Colonic mucosa (tissue), 4 donors: ENCODE measurements around the gene GLB1L3. TPM values are rescaled to one million over a fixed set of nuclear protein-coding genes. Genes with fewer than 3 reads are reported as not detected.

ENCODE experiments used
- DNase-seq: peaks from one replicate; pipeline ENCODE4 v3.0.0-alpha.2; 2020
- H3K27ac ChIP-seq: fragments of 200-600 bp; one replicate; pipeline ENCODE4 v1.8.0; 2021
- H3K27me3 ChIP-seq: fragments of 200-600 bp; one replicate; pipeline ENCODE4 v1.8.0; 2021
- H3K36me3 ChIP-seq: fragments of 200-600 bp; one replicate; pipeline ENCODE4 v1.8.0; 2021
- H3K4me1 ChIP-seq: fragments of 200-600 bp; one replicate; pipeline ENCODE4 v1.8.0; 2021; ENCODE audit warnings: mild to moderate bottlenecking
- H3K4me3 ChIP-seq: fragments of 200-600 bp; one replicate; pipeline ENCODE4 v1.8.0; 2021
- H3K9ac ChIP-seq, 2 donors: one replicate each; pipeline ENCODE4 v1.7.0; 2013; ENCODE audit warnings: control low read depth in 2 of 2, low read depth in 2 of 2, low read length in 2 of 2
- H3K9me3 ChIP-seq: fragments of 200-600 bp; one replicate; pipeline ENCODE4 v1.8.0; 2021
- CTCF ChIP-seq: fragments of 200-600 bp; IDR thresholded peaks from one replicate; pipeline ENCODE4 v1.8.0; 2022; ENCODE audit warnings: antibody characterized with exemption, mild to moderate bottlenecking
- intact Hi-C: fragments of 100-400 bp; cut with DNase I; formaldehyde crosslinking; loops from one replicate; pipeline ENCODE4 v1.14.1; 2022
- total RNA-seq, 2 donors: library from RNA; stranded (reverse); fragmentation: NEBNext Ultra II Directional in 1 of 2; extraction: Animal tissue kit (Norgen Biotek cat#: 25700) in 1 of 2; gene quantifications; one replicate each; pipeline ENCODE4 v1.2.1, GENCODE V29; 2021
- donor health status: healthy.
- donor health status: DM: no; HTN: no; CAD: no.
- donor health status: DM: no; HTN: no; CAD: no.

The GLB1L3 gene
- total RNA-seq, 2 donors from 2014 or later, result 0.15 TPM; not detected in 1

- no peaks in the 10 kb centered on the region for H3K9me3 ChIP-seq
- intact Hi-C loops, result no loop called here
- no peaks in the 10 kb centered on the region for H3K27me3 ChIP-seq
- no peaks in the 10 kb centered on the region for H3K36me3 ChIP-seq
- no peak for DNase-seq
- H3K4me1 ChIP-seq, result no peaks in the 10 kb centered on the region
- H3K27ac ChIP-seq, result no peak overlapping the region
- no peak overlapping the region for H3K9ac ChIP-seq
- no peak overlapping the region for H3K4me3 ChIP-seq
- TF ChIP-seq CTCF, result no peak
These were observed 14.5 kb downstream of the GLB1L3 start for GRCh38 chr11:134290646-134291045.

- DNase-seq, result no peak
- Histone ChIP-seq H3K27me3 (no peaks in the 10 kb centered on the region), H3K27ac (no peak overlapping the region), H3K9me3 (no peaks in the 10 kb centered on the region), H3K9ac (no peak overlapping the region), H3K4me3 (no peak overlapping the region), H3K36me3 (no peaks in the 10 kb centered on the region), H3K4me1 (no peaks in the 10 kb centered on the region)
- intact Hi-C loops, result no loop called here
- TF ChIP-seq CTCF, result no peak
These were observed 15.0 kb downstream of the GLB1L3 start for GRCh38 chr11:134291196-134291595.

GRCh38 chr11:134292661-134293060, 16.5 kb downstream of the GLB1L3 start:
- DNase-seq, result no peak
- H3K27me3 ChIP-seq, result no peaks in the 10 kb centered on the region
- no peak overlapping the region for H3K27ac ChIP-seq
- H3K9ac ChIP-seq, result no peak overlapping the region
- H3K4me1 ChIP-seq, result no peaks in the 10 kb centered on the region
- intact Hi-C loops, result no loop called here
- H3K9me3 ChIP-seq, result no peaks in the 10 kb centered on the region
- H3K36me3 ChIP-seq, result no peaks in the 10 kb centered on the region
- TF ChIP-seq CTCF, result no peak
- no peak overlapping the region for H3K4me3 ChIP-seq

- Histone ChIP-seq H3K4me1 (no peaks in the 10 kb centered on the region), H3K9ac (no peak overlapping the region)
- intact Hi-C loops, result no loop called here
These were observed 17.2 kb downstream of the GLB1L3 start for GRCh38 chr11:134293119-134294113.

GRCh38 chr11:134294664-134295063, 18.5 kb downstream of the GLB1L3 start:
- intact Hi-C loops, result no loop called here
- DNase-seq, result no peak
- H3K27ac ChIP-seq, result no peak overlapping the region
- no peak for TF ChIP-seq CTCF
- no peaks in the 10 kb centered on the region for H3K36me3 ChIP-seq
- H3K9ac ChIP-seq, result no peak overlapping the region
- H3K4me1 ChIP-seq, result no peaks in the 10 kb centered on the region
- no peaks in the 10 kb centered on the region for H3K27me3 ChIP-seq
- H3K9me3 ChIP-seq, result no peaks in the 10 kb centered on the region
- no peak overlapping the region for H3K4me3 ChIP-seq

More at GRCh38 chr11:134293119-134294113, 17.2 kb downstream of the GLB1L3 start:
- Histone ChIP-seq H3K4me3 (no peak overlapping the region), H3K36me3 (no peaks in the 10 kb centered on the region), H3K27me3 (no peaks in the 10 kb centered on the region), H3K27ac (no peak overlapping the region), H3K9me3 (no peaks in the 10 kb centered on the region)
- no peak for DNase-seq
- TF ChIP-seq CTCF, result no peak
